CD4-positive, alpha-beta T cell (primary cell): ENCODE data around the gene CASP1. TPM values are rescaled to one million over a fixed set of nuclear protein-coding genes. Genes with fewer than 3 reads are reported as not detected.
A peak's percentile ranks its signal among the peaks of the same experiment; 100 is the strongest.

ENCODE experiments used
- ATAC-seq: fragments of 200-7000 bp; cut with Tn5 transposase; one replicate; pipeline ENCODE4 v1.10.0; 2022; ENCODE audit warnings: mild to moderate bottlenecking; ENCODE audit not compliant: poor library complexity
- CTCF ChIA-PET: fragments of 350-600 bp; sonication (Branson Sonifier 250); formaldehyde crosslinking; loops from one replicate; lab custom pipeline; 2021; ENCODE audit warnings: antibody characterized with exemption, inconsistent platforms; lab: Charles Lee
- POLR2A ChIA-PET: fragments of 350-600 bp; sonication (Branson Sonifier 250); formaldehyde crosslinking; loops from one replicate; lab custom pipeline; 2021; ENCODE audit warnings: antibody characterized with exemption, inconsistent platforms; lab: Charles Lee
- DNase-seq, 14 experiments: peaks; one replicate each; pipeline ENCODE4 v3.0.0-alpha.2; 2013 to 2020; ENCODE audit warnings: mixed read lengths in 2 of 14
- H3K27ac ChIP-seq, 2 donors: one replicate each; pipeline versions ENCODE4 v1.5.1 to v1.7.0; 2013; ENCODE audit warnings: low read length in 2 of 2, low read depth in 1 of 2, mild to moderate bottlenecking in 1 of 2
- H3K27me3 ChIP-seq, 2 experiments: 1 replicate in 1 of 2; 2 replicates in 1 of 2; pipeline versions ENCODE4 v1.6.1 to v1.7.0; 2013; ENCODE audit warnings: low read length in 2 of 2, control low read depth in 1 of 2, mild to moderate bottlenecking in 1 of 2, moderate library complexity in 1 of 2; ENCODE audit not compliant: insufficient read depth in 2 of 2, control insufficient read depth in 1 of 2
- H3K36me3 ChIP-seq: one replicate; pipeline ENCODE4 v1.6.1; 2013; ENCODE audit warnings: low read length, control low read depth; ENCODE audit not compliant: insufficient read depth
- H3K4me1 ChIP-seq: one replicate; pipeline ENCODE4 v1.6.1; 2013; ENCODE audit warnings: low read length, control low read depth; ENCODE audit not compliant: insufficient read depth
- H3K4me3 ChIP-seq: one replicate; pipeline ENCODE4 v1.5.1; 2013; ENCODE audit warnings: mild to moderate bottlenecking, low read length, moderate library complexity
- H3K9me3 ChIP-seq, 2 experiments: 1 replicate in 1 of 2; 2 replicates in 1 of 2; pipeline versions ENCODE4 v1.6.1 to v1.7.0; 2013; ENCODE audit warnings: low read length in 2 of 2, mild to moderate bottlenecking in 2 of 2, control low read depth in 1 of 2, moderate library complexity in 1 of 2; ENCODE audit not compliant: control insufficient read depth in 1 of 2, insufficient read depth in 1 of 2
- H3K27ac Mint-ChIP-seq: one replicate; pipeline ENCODE4 v1.8.0; 2020; ENCODE audit warnings: mixed read lengths
- H3K27me3 Mint-ChIP-seq: one replicate; pipeline ENCODE4 v1.8.0; 2021; ENCODE audit warnings: mixed read lengths
- H3K36me3 Mint-ChIP-seq: one replicate; pipeline ENCODE4 v1.8.0; 2021; ENCODE audit warnings: low read depth, mixed read lengths
- H3K4me1 Mint-ChIP-seq: one replicate; pipeline ENCODE4 v1.8.0; 2021; ENCODE audit warnings: low read depth, mixed read lengths
- H3K4me3 Mint-ChIP-seq: one replicate; pipeline ENCODE4 v1.8.0; 2020; ENCODE audit warnings: mild to moderate bottlenecking, mixed read lengths
- H3K9me3 Mint-ChIP-seq: one replicate; pipeline ENCODE4 v1.8.0; 2020; ENCODE audit warnings: mixed read lengths
- intact Hi-C, 2 experiments: fragments of 100-400 bp; cut with DNase I in 1 of 2; cut with micrococcal nuclease in 1 of 2; formaldehyde crosslinking; loops; one replicate each; pipeline versions ENCODE4 v1.15.1 to v1.9.0; 2023 to 2025; cut with DNase I, micrococcal nuclease
- total RNA-seq, 174 experiments: library from RNA in 2 of 174; stranded (reverse) in 2 of 174; gene quantifications; one replicate each; pipeline ENCODE4 v1.2.3 and lab custom pipeline; 2021 to 2026
- TF ChIP-seq, protein P1 (sequence below): fragments of 200-600 bp; IDR thresholded peaks from one replicate; pipeline ENCODE4 v1.8.0; 2022; ENCODE audit warnings: antibody characterized with exemption, mild to moderate bottlenecking

Gene CASP1
- total RNA-seq, 2 experiments from 2014 or later, result 15.6 to 17.6 TPM

DNA sequence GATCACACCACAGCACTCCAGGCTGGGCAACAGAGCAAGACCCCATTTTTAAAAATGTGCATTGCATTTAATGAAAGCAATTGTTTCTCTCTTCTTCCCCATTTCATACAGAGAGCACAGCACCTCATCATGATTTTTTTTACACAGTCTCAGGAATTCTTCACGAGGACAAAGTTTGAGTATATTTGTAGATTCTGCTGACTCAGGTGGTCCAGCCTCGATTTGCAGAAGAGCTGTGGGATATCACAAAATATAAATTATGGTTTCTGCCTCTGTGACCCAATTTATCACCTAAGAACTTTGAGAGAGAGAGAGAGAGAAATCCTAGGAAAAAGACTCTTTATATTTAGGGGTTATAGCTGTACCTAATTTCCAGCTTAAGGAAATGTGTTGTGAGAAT, 31.8 kb downstream of the CASP1 start:
- ATAC-seq (no peak), DNase-seq (no peak)
- Mint-ChIP-seq H3K9me3 (no peaks in the 10 kb centered on the region), H3K36me3 (no peaks in the 10 kb centered on the region), H3K27me3 (no peaks in the 10 kb centered on the region), H3K4me1 (peaks cover 6% of the 10 kb centered on the region), H3K27ac (no peak overlapping the region), H3K4me3 (no peak overlapping the region)
- intact Hi-C loops, result no loop called here
- no peak overlapping the region for H3K4me3 ChIP-seq
- no peaks in the 10 kb centered on the region for H3K27me3 ChIP-seq
- H3K36me3 ChIP-seq, result no peaks in the 10 kb centered on the region
- CTCF ChIA-PET, result no interaction called here
- no peak overlapping the region for H3K27ac ChIP-seq
- TF ChIP-seq, protein P1, sequence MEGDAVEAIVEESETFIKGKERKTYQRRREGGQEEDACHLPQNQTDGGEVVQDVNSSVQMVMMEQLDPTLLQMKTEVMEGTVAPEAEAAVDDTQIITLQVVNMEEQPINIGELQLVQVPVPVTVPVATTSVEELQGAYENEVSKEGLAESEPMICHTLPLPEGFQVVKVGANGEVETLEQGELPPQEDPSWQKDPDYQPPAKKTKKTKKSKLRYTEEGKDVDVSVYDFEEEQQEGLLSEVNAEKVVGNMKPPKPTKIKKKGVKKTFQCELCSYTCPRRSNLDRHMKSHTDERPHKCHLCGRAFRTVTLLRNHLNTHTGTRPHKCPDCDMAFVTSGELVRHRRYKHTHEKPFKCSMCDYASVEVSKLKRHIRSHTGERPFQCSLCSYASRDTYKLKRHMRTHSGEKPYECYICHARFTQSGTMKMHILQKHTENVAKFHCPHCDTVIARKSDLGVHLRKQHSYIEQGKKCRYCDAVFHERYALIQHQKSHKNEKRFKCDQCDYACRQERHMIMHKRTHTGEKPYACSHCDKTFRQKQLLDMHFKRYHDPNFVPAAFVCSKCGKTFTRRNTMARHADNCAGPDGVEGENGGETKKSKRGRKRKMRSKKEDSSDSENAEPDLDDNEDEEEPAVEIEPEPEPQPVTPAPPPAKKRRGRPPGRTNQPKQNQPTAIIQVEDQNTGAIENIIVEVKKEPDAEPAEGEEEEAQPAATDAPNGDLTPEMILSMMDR, result no peak
- H3K4me1 ChIP-seq, result no peaks in the 10 kb centered on the region
- no peaks in the 10 kb centered on the region for H3K9me3 ChIP-seq
- POLR2A ChIA-PET, result no interaction called here

DNA sequence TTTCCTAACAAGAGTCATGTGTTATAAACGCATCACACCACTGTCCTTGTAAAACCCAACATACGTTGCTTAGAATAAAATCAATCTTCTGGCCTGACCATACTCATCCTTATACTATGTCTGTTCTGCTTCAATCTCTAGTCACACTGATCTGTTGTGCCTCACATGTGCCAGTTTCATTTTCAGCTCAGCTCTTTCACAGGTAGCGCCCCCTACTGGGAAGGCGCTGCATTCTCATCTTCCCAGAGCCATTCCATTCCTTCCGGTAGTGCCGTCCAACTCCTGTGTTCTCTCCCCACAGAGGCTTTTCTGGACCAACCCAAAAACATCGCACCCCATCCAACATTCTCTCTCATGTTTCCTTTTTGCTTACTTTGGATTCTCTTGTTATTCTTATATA, 34.1 kb downstream of the CASP1 start:
- Mint-ChIP-seq H3K36me3 (no peaks in the 10 kb centered on the region), H3K4me3 (no peak overlapping the region), H3K4me1 (peaks cover 6% of the 10 kb centered on the region), H3K9me3 (no peaks in the 10 kb centered on the region), H3K27ac (no peak overlapping the region), H3K27me3 (no peaks in the 10 kb centered on the region)
- peak; percentile 17 to 73 (median 40) for DNase-seq
- TF ChIP-seq, protein P1, result peak; percentile 72
- no peak overlapping the region for H3K4me3 ChIP-seq
- intact Hi-C loops, result loop anchor here in 1 of 2 experiments (2.0 kb wide), 1 partner anchor 392 kb away; no protein-coding TSS in a partner anchor
- no peaks in the 10 kb centered on the region for H3K9me3 ChIP-seq
- no peaks in the 10 kb centered on the region for H3K27me3 ChIP-seq
- POLR2A ChIA-PET, result no interaction called here
- no peaks in the 10 kb centered on the region for H3K36me3 ChIP-seq
- CTCF ChIA-PET, result interaction anchor here (1.2 kb wide), 1 partner anchor 124 kb away, joined by 3 read pairs; no protein-coding TSS in a partner anchor
- ATAC-seq, result peak; percentile 82
- H3K4me1 ChIP-seq, result no peaks in the 10 kb centered on the region
- H3K27ac ChIP-seq, result no peak overlapping the region

DNA sequence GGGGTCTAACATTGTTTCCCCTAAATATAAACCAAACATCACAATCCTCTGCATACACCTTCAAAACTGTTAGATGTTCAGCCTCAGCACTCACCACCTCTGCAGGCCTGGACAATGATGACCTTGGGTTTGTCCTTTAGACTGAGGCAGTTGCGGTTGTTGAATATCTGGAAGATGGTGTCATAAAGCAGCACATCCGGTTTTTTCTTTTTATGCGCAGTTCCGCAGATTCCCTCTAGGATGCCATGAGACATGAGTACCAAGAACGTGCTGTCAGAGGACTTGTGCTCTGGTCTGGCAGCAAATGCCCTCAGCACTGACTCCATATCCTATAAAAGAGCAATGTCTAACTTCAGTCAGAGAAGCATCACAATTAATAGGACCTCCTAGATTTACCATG, 34.8 kb downstream of the CASP1 start:
- no peak overlapping the region for H3K4me3 Mint-ChIP-seq
- no peak overlapping the region for H3K27ac Mint-ChIP-seq
- H3K27me3 ChIP-seq, result no peaks in the 10 kb centered on the region
- TF ChIP-seq, protein P1, result no peak
- DNase-seq (peak in 3 of 14 experiments; percentile 4 to 32 (median 21)), ATAC-seq (peak; percentile 46)
- H3K9me3 Mint-ChIP-seq, result no peaks in the 10 kb centered on the region
- H3K27ac ChIP-seq, result no peak overlapping the region
- H3K4me1 ChIP-seq, result no peaks in the 10 kb centered on the region
- intact Hi-C loops, result loop anchor here in 1 of 2 experiments (2.0 kb wide), 1 partner anchor 391 kb away; no protein-coding TSS in a partner anchor
- H3K36me3 ChIP-seq, result no peaks in the 10 kb centered on the region
- no peak overlapping the region for H3K4me3 ChIP-seq
- H3K9me3 ChIP-seq, result no peaks in the 10 kb centered on the region
- H3K36me3 Mint-ChIP-seq, result no peaks in the 10 kb centered on the region
- ChIA-PET CTCF (interaction anchor here (1.2 kb wide), 1 partner anchor 125 kb away, joined by 3 read pairs; no protein-coding TSS in a partner anchor), POLR2A (no interaction called here)
- no peaks in the 10 kb centered on the region for H3K27me3 Mint-ChIP-seq
- peaks cover 6% of the 10 kb centered on the region for H3K4me1 Mint-ChIP-seq
